Prostate gland (tissue), 2 donors: ENCODE results near the gene ENDOV.

ENCODE experiments used
- CTCF ChIP-seq, 4 experiments: fragments of 200-600 bp in 2 of 4; fragments of 450-650 bp in 2 of 4; sonication (generic) in 2 of 4; IDR thresholded peaks; 1 replicate in 3 of 4; 2 replicates in 1 of 4; pipeline ENCODE4 v1.5.1; 2016 to 2019; ENCODE audit warnings: antibody characterized with exemption in 4 of 4, mild to moderate bottlenecking in 2 of 4, moderate library complexity in 2 of 4
- POLR2A ChIP-seq: fragments of 450-650 bp; IDR thresholded peaks from one replicate; pipeline ENCODE4 v1.6.1; 2016; ENCODE audit warnings: antibody characterized with exemption, mild to moderate bottlenecking
- POLR2AphosphoS5 ChIP-seq: sonication (generic); formaldehyde crosslinking; IDR thresholded peaks from one replicate; pipeline ENCODE4 v1.6.1; 2017; ENCODE audit warnings: antibody characterized with exemption

GRCh38 chr17:80422276-80422675, 7.3 kb downstream of the ENDOV start:
- TF ChIP-seq CTCF (IDR thresholded peaks at IDR 0.05) = no peak
- TF ChIP-seq POLR2A = no peak
- TF ChIP-seq POLR2AphosphoS5 = no peak
